Left ventricle myocardium inferior (tissue), 1 donor: ENCODE measurements around the gene OR8D1. TPM values are rescaled to one million over a fixed set of nuclear protein-coding genes. Genes with fewer than 3 reads are reported as not detected.

Experiments used
- DNase-seq: peaks from one replicate; pipeline ENCODE4 v3.0.0-alpha.2; 2020
- H3K27ac ChIP-seq: fragments of 200-600 bp; replicated peaks from 2 replicates; pipeline ENCODE4 v1.8.0; 2021
- H3K27me3 ChIP-seq: fragments of 200-600 bp; 2 replicates; pipeline ENCODE4 v1.8.0; 2021; ENCODE audit warnings: low read depth
- H3K36me3 ChIP-seq: fragments of 200-600 bp; 2 replicates; pipeline ENCODE4 v1.8.0; 2021
- H3K4me1 ChIP-seq: fragments of 200-600 bp; 2 replicates; pipeline ENCODE4 v1.8.0; 2021
- H3K4me3 ChIP-seq: fragments of 200-600 bp; 2 replicates; pipeline ENCODE4 v1.8.0; 2021; ENCODE audit warnings: mild to moderate bottlenecking, moderate library complexity
- H3K9me3 ChIP-seq: fragments of 200-600 bp; replicated peaks from 2 replicates; pipeline ENCODE4 v1.8.0; 2021
- intact Hi-C: fragments of 100-400 bp; cut with micrococcal nuclease; formaldehyde crosslinking; loops from one replicate; pipeline ENCODE4 v1.11.0; 2022
- total RNA-seq: library from RNA; stranded (reverse); fragmentation: NEBNext Ultra II Directional; extraction: Animal tissue kit (Norgen Biotek cat#: 25700); gene quantifications from one replicate; pipeline ENCODE4 v1.2.1, GENCODE V29; 2021
- TF ChIP-seq, protein P1 (sequence below): fragments of 200-600 bp; IDR thresholded peaks from 2 replicates; pipeline ENCODE4 v1.8.0; 2021; ENCODE audit warnings: antibody characterized with exemption, mild to moderate bottlenecking, borderline replicate concordance
- donor health status: DM: no; HTN: yes; CAD: no; lungs with severe emphysema.

Gene OR8D1
- total RNA-seq, 1 donor from 2014 or later = not detected

DNA sequence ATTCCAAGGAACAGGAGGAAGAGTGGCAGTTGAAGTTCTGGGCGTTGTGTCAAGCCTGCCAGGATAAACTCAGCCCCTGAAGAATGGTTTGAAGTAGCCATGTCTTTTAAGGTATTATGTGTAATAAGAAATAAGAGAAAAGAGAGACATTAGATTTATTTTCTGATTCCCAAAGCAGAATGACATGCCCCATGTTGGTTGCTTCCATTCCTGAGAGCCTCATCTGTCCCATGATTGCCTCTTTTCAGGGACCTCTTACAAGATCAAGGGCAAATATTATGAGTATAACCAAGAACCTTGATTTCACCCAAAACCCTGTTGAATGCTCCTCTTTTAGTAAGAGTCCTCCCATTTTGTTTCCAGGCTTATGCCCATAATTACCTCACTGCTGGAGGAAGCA lies 6.3 kb upstream of the OR8D1 start, which contains the start of gene OR8D2:
TSS of gene OR8D2 (minus strand) at position 101 of the 400 bp plus-strand sequence. CDS start at position 101, 0 bp downstream.
- Histone ChIP-seq H3K27me3 (peaks cover 16% of the 10 kb centered on the region), H3K9me3 (no peaks in the 10 kb centered on the region), H3K36me3 (no peaks in the 10 kb centered on the region), H3K4me3 (no peak within 1 kb of the TSS), H3K4me1 (no peaks in the 10 kb centered on the region), H3K27ac (no peak within 1 kb of the TSS)
- TF ChIP-seq, protein P1, sequence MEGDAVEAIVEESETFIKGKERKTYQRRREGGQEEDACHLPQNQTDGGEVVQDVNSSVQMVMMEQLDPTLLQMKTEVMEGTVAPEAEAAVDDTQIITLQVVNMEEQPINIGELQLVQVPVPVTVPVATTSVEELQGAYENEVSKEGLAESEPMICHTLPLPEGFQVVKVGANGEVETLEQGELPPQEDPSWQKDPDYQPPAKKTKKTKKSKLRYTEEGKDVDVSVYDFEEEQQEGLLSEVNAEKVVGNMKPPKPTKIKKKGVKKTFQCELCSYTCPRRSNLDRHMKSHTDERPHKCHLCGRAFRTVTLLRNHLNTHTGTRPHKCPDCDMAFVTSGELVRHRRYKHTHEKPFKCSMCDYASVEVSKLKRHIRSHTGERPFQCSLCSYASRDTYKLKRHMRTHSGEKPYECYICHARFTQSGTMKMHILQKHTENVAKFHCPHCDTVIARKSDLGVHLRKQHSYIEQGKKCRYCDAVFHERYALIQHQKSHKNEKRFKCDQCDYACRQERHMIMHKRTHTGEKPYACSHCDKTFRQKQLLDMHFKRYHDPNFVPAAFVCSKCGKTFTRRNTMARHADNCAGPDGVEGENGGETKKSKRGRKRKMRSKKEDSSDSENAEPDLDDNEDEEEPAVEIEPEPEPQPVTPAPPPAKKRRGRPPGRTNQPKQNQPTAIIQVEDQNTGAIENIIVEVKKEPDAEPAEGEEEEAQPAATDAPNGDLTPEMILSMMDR = no peak
- intact Hi-C loops = no loop called here
- no peak for DNase-seq

DNA sequence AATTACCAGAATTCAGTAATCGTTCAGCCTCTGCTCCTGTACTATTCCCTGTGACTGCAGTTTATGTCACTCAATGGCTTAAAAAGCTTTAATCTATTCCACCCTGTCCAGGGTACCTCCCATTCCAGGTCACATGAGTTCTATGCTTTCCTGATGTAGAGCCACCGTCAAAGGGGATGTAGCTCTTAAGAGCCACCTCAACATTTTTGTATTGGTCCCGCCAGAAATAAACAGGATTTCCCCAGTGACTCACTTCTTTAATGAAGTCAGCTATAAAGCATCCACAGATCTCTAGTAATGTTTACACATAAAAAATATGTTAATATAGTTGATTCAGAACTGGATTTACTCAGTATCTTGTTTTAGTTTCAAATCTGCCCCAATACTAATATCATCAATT lies 1.3 kb upstream of the OR8D1 start:
- TF ChIP-seq, protein P1 = no peak
- no peaks in the 10 kb centered on the region for H3K36me3 ChIP-seq
- peaks cover 8% of the 10 kb centered on the region for H3K27me3 ChIP-seq
- no peaks in the 10 kb centered on the region for H3K9me3 ChIP-seq
- intact Hi-C loops = no loop called here
- no peak overlapping the region for H3K27ac ChIP-seq
- no peaks in the 10 kb centered on the region for H3K4me1 ChIP-seq
- no peak for DNase-seq
- no peak overlapping the region for H3K4me3 ChIP-seq

DNA sequence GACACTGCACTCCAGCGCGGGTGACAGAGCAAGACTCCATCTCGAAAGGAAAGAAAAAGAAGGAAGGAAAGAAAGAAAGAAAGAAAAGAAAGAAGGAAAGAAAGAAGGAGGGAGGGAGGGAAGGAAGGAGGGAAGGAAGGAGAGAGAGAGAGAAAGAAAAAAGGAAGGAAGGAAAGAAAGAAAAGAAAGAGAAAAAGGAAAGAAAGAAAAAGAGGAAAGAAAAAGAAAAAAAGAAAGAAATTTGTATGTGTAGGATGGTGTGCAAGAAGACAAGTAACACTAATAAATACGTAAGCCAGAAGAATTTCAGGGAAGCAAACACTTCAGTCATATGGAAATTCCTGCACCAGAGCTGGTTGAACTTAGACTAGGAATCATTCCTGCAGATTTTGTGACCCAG lies 618 bp downstream of the OR8D1 start:
- TF ChIP-seq, protein P1 = no peak
- no peaks in the 10 kb centered on the region for H3K27me3 ChIP-seq
- H3K9me3 ChIP-seq = no peaks in the 10 kb centered on the region
- no peak for DNase-seq
- H3K36me3 ChIP-seq = no peaks in the 10 kb centered on the region
- no peaks in the 10 kb centered on the region for H3K4me1 ChIP-seq
- H3K27ac ChIP-seq = no peak overlapping the region
- intact Hi-C loops = no loop called here
- no peak overlapping the region for H3K4me3 ChIP-seq

DNA sequence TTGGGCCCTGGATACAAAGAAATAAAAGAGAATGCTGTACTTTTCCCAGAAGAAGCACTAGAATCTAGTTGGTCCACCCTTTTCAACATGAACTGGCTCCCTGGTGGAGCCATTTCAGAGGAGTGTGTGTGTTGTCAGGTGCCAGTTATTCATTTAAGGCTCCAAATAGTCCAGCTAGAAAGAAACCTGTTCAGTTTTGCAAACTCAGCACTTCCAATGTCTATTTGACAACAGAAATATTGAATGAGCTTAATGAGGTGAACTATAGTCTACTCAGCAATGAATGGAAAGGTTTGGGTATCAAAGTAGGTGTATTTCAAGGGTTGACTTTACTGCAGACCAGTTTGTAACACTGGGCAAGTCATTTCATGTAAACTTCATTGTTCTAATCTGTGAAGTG lies 2.1 kb downstream of the OR8D1 start:
- Histone ChIP-seq H3K9me3 (no peaks in the 10 kb centered on the region), H3K27me3 (no peaks in the 10 kb centered on the region), H3K4me3 (no peak overlapping the region), H3K4me1 (no peaks in the 10 kb centered on the region), H3K27ac (no peak overlapping the region), H3K36me3 (no peaks in the 10 kb centered on the region)
- intact Hi-C loops = no loop called here
- no peak for DNase-seq
- TF ChIP-seq, protein P1 = no peak

DNA sequence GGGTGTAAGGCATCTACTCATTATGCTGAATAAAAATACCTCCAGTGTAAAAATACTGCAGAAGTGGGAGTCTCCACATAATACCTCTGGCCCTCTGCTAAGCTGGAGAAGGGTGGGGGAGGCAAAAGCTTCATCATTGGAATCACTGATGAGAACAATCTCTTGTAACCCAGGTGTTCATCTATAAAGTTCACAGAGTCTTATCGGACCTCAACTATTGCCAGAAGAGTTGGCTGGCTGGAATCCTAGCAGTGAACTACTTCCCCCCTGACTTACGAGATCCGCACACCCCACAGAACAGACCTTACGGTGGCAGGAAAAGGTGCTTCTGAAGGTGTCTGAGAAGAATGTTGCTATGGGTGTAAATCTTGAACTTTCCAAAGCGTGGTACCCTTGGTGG lies 2.5 kb downstream of the OR8D1 start:
- no peak for DNase-seq
- intact Hi-C loops = no loop called here

More for the DNA sequence above, 2.5 kb downstream of the OR8D1 start:
- TF ChIP-seq, protein P1 = no peak
- H3K27ac ChIP-seq = no peak overlapping the region
- no peaks in the 10 kb centered on the region for H3K4me1 ChIP-seq
- H3K9me3 ChIP-seq = no peaks in the 10 kb centered on the region
- no peaks in the 10 kb centered on the region for H3K27me3 ChIP-seq
- H3K36me3 ChIP-seq = no peaks in the 10 kb centered on the region
- H3K4me3 ChIP-seq = no peak overlapping the region
